Spleen (tissue), 7 donors: Measurements from ENCODE around the gene OXLD1.

Experiments
- CTCF ChIP-seq, 11 experiments: fragments of 200-600 bp in 7 of 11; fragments of 450-650 bp in 4 of 11; sonication (generic) in 4 of 11; IDR thresholded peaks in 8 of 11; conservative IDR thresholded peaks in 3 of 11; 1 replicate in 7 of 11; 2 replicates in 4 of 11; pipeline versions ENCODE4 v1.4.0 to v1.8.0; 2016 to 2021; ENCODE audit warnings: antibody characterized with exemption in 11 of 11, inconsistent platforms in 4 of 11, mild to moderate bottlenecking in 1 of 11
- POLR2A ChIP-seq, 3 donors: fragments of 450-650 bp; IDR thresholded peaks; one replicate each; pipeline ENCODE4 v1.5.1; 2017; ENCODE audit warnings: antibody characterized with exemption in 3 of 3, mild to moderate bottlenecking in 1 of 3
- donor health status: DM: no; HTN: no; CAD: no; lungs with moderate emphysema.
- donor health status: DM: no; HTN: no; CAD: no.
- donor health status: DM: no; HTN: no; CAD: no.

GRCh38 chr17:81641825-81642489 is 24.4 kb downstream of the OXLD1 start:
- TF ChIP-seq CTCF (IDR thresholded peaks at IDR 0.05 in 8 of 11, conservative IDR thresholded peaks at IDR 0.05 in 3 of 11) = no peak
- no peak for TF ChIP-seq POLR2A (IDR thresholded peaks at IDR 0.05)
